Vagina (tissue), 2 donors: Measurements from ENCODE around the gene CADPS2.

ENCODE experiments used
- POLR2AphosphoS5 ChIP-seq, 2 donors: sonication (generic); formaldehyde crosslinking; IDR thresholded peaks; one replicate each; pipeline ENCODE4 v1.9.0; 2017; ENCODE audit warnings: antibody characterized with exemption in 2 of 2, mild to moderate bottlenecking in 2 of 2, low read depth in 1 of 2; ENCODE audit not compliant: insufficient read depth in 1 of 2
- TF ChIP-seq, protein P1 (sequence below), 3 experiments: fragments of 450-650 bp in 2 of 3; fragments of 200-600 bp in 1 of 3; sonication (generic) in 1 of 3; IDR thresholded peaks; one replicate each; pipeline ENCODE4 v1.5.1; 2017 to 2019; ENCODE audit warnings: antibody characterized with exemption in 3 of 3, mild to moderate bottlenecking in 2 of 3, moderate library complexity in 2 of 3

DNA sequence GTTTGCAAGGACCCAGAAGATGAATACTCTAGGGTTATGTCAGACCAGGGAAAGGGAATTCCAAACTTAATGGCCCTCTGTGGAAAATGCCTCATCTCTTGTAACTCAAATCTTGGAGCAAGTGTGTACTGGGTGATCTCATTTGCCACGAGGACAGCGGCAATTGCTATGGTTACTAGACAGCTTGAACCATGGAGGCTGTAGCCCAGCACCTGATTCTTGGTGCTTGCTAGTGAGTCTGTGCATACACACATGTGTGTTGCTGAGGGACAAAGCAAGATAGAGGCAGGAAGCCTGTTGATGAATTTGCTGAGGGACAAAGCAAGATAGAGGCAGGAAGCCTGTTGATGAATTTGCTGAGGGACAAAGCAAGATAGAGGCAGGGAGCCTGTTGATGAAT lies 523.1 kb downstream of the CADPS2 start:
- TF ChIP-seq, protein P1, sequence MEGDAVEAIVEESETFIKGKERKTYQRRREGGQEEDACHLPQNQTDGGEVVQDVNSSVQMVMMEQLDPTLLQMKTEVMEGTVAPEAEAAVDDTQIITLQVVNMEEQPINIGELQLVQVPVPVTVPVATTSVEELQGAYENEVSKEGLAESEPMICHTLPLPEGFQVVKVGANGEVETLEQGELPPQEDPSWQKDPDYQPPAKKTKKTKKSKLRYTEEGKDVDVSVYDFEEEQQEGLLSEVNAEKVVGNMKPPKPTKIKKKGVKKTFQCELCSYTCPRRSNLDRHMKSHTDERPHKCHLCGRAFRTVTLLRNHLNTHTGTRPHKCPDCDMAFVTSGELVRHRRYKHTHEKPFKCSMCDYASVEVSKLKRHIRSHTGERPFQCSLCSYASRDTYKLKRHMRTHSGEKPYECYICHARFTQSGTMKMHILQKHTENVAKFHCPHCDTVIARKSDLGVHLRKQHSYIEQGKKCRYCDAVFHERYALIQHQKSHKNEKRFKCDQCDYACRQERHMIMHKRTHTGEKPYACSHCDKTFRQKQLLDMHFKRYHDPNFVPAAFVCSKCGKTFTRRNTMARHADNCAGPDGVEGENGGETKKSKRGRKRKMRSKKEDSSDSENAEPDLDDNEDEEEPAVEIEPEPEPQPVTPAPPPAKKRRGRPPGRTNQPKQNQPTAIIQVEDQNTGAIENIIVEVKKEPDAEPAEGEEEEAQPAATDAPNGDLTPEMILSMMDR (IDR thresholded peaks at IDR 0.05), result no peak
- no peak for TF ChIP-seq POLR2AphosphoS5 (IDR thresholded peaks at IDR 0.05; ENCODE audit: insufficient read depth in 1 of 2, low read depth in 1 of 2)
